Heart left ventricle (tissue), 13 donors: ENCODE measurements around the gene AP3S2.

Experiments
- POLR2A ChIP-seq, 2 donors: fragments of 450-650 bp; IDR thresholded peaks; one replicate each; pipeline ENCODE4 v1.6.1; 2017; ENCODE audit warnings: antibody characterized with exemption in 2 of 2, mild to moderate bottlenecking in 2 of 2, moderate library complexity in 2 of 2
- TF ChIP-seq, protein P1 (sequence below), 12 donors: fragments of 200-600 bp; sonication (generic) in 4 of 12; IDR thresholded peaks; one replicate each; pipeline versions ENCODE4 v1.5.0 to v1.8.0; 2018 to 2022; ENCODE audit warnings: antibody characterized with exemption in 12 of 12, mild to moderate bottlenecking in 5 of 12
- donor health status: ischemic (EF 13 %, LVEDD 7.1; RV severe dilation, severe dysfunction).
- donor health status: DM: no; HTN: yes; CAD: no.
- donor health status: DM: no; HTN: no; CAD: no.
- donor health status: ischemic (EF 25% LVEDD 6.9; RV normal size, moderate dysfunction).
- donor health status: ischemic (EF 25% LVEDD 5.7; RV mildly dilated, moderate dysfunction).
- donor health status: ischemic (EF 35%, LVEDD 5.7; RV mildly dilated, moderate dysfunction).
- donor health status: nonischemic (EF 11% LVEDD 7.7; RV severe dilation, severe dysfunction).
- donor health status: DM: yes; HTN: yes; CAD: no.
- donor health status: PGD.
- donor health status: ischemic (EF 29% LVEDD 5.4; RV normal size, mild dysfunction).
- donor health status: nonischemic (EF 23%, LVEDD 6.1; RV moderate dilation, normal function).

- TF ChIP-seq, protein P1, sequence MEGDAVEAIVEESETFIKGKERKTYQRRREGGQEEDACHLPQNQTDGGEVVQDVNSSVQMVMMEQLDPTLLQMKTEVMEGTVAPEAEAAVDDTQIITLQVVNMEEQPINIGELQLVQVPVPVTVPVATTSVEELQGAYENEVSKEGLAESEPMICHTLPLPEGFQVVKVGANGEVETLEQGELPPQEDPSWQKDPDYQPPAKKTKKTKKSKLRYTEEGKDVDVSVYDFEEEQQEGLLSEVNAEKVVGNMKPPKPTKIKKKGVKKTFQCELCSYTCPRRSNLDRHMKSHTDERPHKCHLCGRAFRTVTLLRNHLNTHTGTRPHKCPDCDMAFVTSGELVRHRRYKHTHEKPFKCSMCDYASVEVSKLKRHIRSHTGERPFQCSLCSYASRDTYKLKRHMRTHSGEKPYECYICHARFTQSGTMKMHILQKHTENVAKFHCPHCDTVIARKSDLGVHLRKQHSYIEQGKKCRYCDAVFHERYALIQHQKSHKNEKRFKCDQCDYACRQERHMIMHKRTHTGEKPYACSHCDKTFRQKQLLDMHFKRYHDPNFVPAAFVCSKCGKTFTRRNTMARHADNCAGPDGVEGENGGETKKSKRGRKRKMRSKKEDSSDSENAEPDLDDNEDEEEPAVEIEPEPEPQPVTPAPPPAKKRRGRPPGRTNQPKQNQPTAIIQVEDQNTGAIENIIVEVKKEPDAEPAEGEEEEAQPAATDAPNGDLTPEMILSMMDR (IDR thresholded peaks at IDR 0.05), result no peak
- no peak for TF ChIP-seq POLR2A (IDR thresholded peaks at IDR 0.05)
Observed at GRCh38 chr15:89910891-89911626, 17.3 kb upstream of the AP3S2 start.
